Uterus (tissue), 4 donors: ENCODE measurements around the gene SPA17. TPM values are rescaled to one million over a fixed set of nuclear protein-coding genes. Genes with fewer than 3 reads are reported as not detected.

Experiments used
- DNase-seq, 2 donors: peaks; one replicate each; pipeline ENCODE4 v3.0.0-alpha.2; 2019 to 2020
- H3K27ac ChIP-seq, 2 donors: fragments of 200-600 bp; sonication (generic); 1 replicate in 1 of 2; 2 replicates in 1 of 2; pipeline ENCODE4 v1.5.1; 2016 to 2018
- H3K27me3 ChIP-seq, 2 donors: fragments of 200-600 bp; sonication (generic); one replicate each; pipeline ENCODE4 v1.5.1; 2018 to 2019; ENCODE audit warnings: control low read depth in 1 of 2
- H3K36me3 ChIP-seq, 2 donors: fragments of 200-600 bp; sonication (generic); one replicate each; pipeline ENCODE4 v1.5.1; 2019; ENCODE audit warnings: control low read depth in 1 of 2
- H3K4me1 ChIP-seq, 2 donors: fragments of 200-600 bp; sonication (generic); one replicate each; pipeline ENCODE4 v1.5.1; 2018 to 2019; ENCODE audit warnings: control low read depth in 1 of 2
- H3K4me3 ChIP-seq, 2 donors: fragments of 200-600 bp; sonication (generic); 1 replicate in 1 of 2; 2 replicates in 1 of 2; pipeline ENCODE4 v1.5.1; 2018 to 2019; ENCODE audit warnings: mild to moderate bottlenecking in 1 of 2
- H3K9me3 ChIP-seq, 2 donors: fragments of 200-600 bp; sonication (generic); one replicate each; pipeline ENCODE4 v1.5.1; 2019; ENCODE audit warnings: control low read depth in 1 of 2
- CTCF ChIP-seq, 4 experiments: fragments of 200-600 bp in 2 of 4; fragments of 450-650 bp in 2 of 4; sonication (generic) in 2 of 4; IDR thresholded peaks; one replicate each; pipeline ENCODE4 v1.5.1; 2016 to 2019; ENCODE audit warnings: antibody characterized with exemption in 4 of 4, mild to moderate bottlenecking in 2 of 4, moderate library complexity in 1 of 4
- POLR2A ChIP-seq, 2 donors: fragments of 450-650 bp; IDR thresholded peaks; one replicate each; pipeline ENCODE4 v1.6.1; 2016; ENCODE audit warnings: antibody characterized with exemption in 2 of 2, mild to moderate bottlenecking in 1 of 2, moderate library complexity in 1 of 2
- intact Hi-C: fragments of 100-400 bp; cut with DNase I; formaldehyde crosslinking; loops from one replicate; pipeline ENCODE4 v1.15.1; 2023; ENCODE audit warnings: low total_unique reads
- total RNA-seq, 4 donors: library from RNA; depleted of rRNA in 3 of 4; stranded (reverse); fragments of >200 nt in 3 of 4; gene quantifications; one replicate each; pipeline versions ENCODE4 v1.1.0 to v1.2.4, GENCODE V29; 2014 to 2023
- donor health status: DM: yes; HTN: yes; CAD: no.

The SPA17 gene
- total RNA-seq, 4 donors from 2014 or later = 0.51 to 9.0 (median 2.7) TPM

GRCh38 chr11:124648610-124649009 is 25.1 kb upstream of the SPA17 start:
- no peaks in the 10 kb centered on the region for H3K27me3 ChIP-seq
- H3K4me1 ChIP-seq = no peaks in the 10 kb centered on the region
- no peaks in the 10 kb centered on the region for H3K9me3 ChIP-seq
- no peak for DNase-seq
- intact Hi-C loops = no loop called here
- no peak for TF ChIP-seq CTCF (IDR thresholded peaks at IDR 0.05)
- TF ChIP-seq POLR2A (IDR thresholded peaks at IDR 0.05) = no peak
- no peak overlapping the region for H3K27ac ChIP-seq
- no peak overlapping the region for H3K4me3 ChIP-seq
- H3K36me3 ChIP-seq = no peaks in the 10 kb centered on the region

GRCh38 chr11:124656774-124657630 is 16.7 kb upstream of the SPA17 start:
- DNase-seq = no peak
- intact Hi-C loops = no loop called here
- no peaks in the 10 kb centered on the region for H3K4me1 ChIP-seq
- no peaks in the 10 kb centered on the region for H3K36me3 ChIP-seq
- H3K27me3 ChIP-seq = no peaks in the 10 kb centered on the region
- no peak overlapping the region for H3K27ac ChIP-seq
- no peak overlapping the region for H3K4me3 ChIP-seq
- TF ChIP-seq CTCF (IDR thresholded peaks at IDR 0.05) (no peak), POLR2A (IDR thresholded peaks at IDR 0.05) (no peak)
- no peaks in the 10 kb centered on the region for H3K9me3 ChIP-seq

- no peaks in the 10 kb centered on the region for H3K36me3 ChIP-seq
- no peaks in the 10 kb centered on the region for H3K9me3 ChIP-seq
- intact Hi-C loops = no loop called here
- H3K4me3 ChIP-seq = no peak overlapping the region
- TF ChIP-seq CTCF (IDR thresholded peaks at IDR 0.05) (no peak), POLR2A (IDR thresholded peaks at IDR 0.05) (no peak)
- H3K27me3 ChIP-seq = no peaks in the 10 kb centered on the region
- H3K4me1 ChIP-seq = no peaks in the 10 kb centered on the region
- DNase-seq = no peak
- no peak overlapping the region for H3K27ac ChIP-seq
Observed at GRCh38 chr11:124657904-124658303, 15.8 kb upstream of the SPA17 start.

- H3K9me3 ChIP-seq = no peaks in the 10 kb centered on the region
- H3K36me3 ChIP-seq = no peaks in the 10 kb centered on the region
- no peaks in the 10 kb centered on the region for H3K4me1 ChIP-seq
- no peak overlapping the region for H3K4me3 ChIP-seq
- no peak for TF ChIP-seq POLR2A (IDR thresholded peaks at IDR 0.05)
- TF ChIP-seq CTCF (IDR thresholded peaks at IDR 0.05) = no peak
- intact Hi-C loops = no loop called here
- H3K27ac ChIP-seq = no peak overlapping the region
- no peaks in the 10 kb centered on the region for H3K27me3 ChIP-seq
- no peak for DNase-seq
Observed at GRCh38 chr11:124658501-124658900, 15.2 kb upstream of the SPA17 start.

- H3K27me3 ChIP-seq = no peaks in the 10 kb centered on the region
- no peak overlapping the region for H3K4me3 ChIP-seq
- H3K36me3 ChIP-seq = no peaks in the 10 kb centered on the region
- H3K27ac ChIP-seq = no peak overlapping the region
- intact Hi-C loops = no loop called here
- DNase-seq = no peak
- H3K9me3 ChIP-seq = no peaks in the 10 kb centered on the region
- TF ChIP-seq CTCF (IDR thresholded peaks at IDR 0.05) = no peak
- TF ChIP-seq POLR2A (IDR thresholded peaks at IDR 0.05) = no peak
- H3K4me1 ChIP-seq = no peaks in the 10 kb centered on the region
Observed at GRCh38 chr11:124658986-124659385, 14.7 kb upstream of the SPA17 start.
